CD4-positive, alpha-beta T cell (primary cell): ENCODE measurements around the gene ERGIC2. TPM values are rescaled to one million over a fixed set of nuclear protein-coding genes. Genes with fewer than 3 reads are reported as not detected.

ENCODE experiments used
- ATAC-seq: fragments of 200-7000 bp; cut with Tn5 transposase; one replicate; pipeline ENCODE4 v1.10.0; 2022; ENCODE audit warnings: mild to moderate bottlenecking; ENCODE audit not compliant: poor library complexity
- CTCF ChIA-PET: fragments of 350-600 bp; sonication (Branson Sonifier 250); formaldehyde crosslinking; loops from one replicate; lab custom pipeline; 2021; ENCODE audit warnings: antibody characterized with exemption, inconsistent platforms; lab: Charles Lee
- POLR2A ChIA-PET: fragments of 350-600 bp; sonication (Branson Sonifier 250); formaldehyde crosslinking; loops from one replicate; lab custom pipeline; 2021; ENCODE audit warnings: antibody characterized with exemption, inconsistent platforms; lab: Charles Lee
- DNase-seq, 14 experiments: peaks; one replicate each; pipeline ENCODE4 v3.0.0-alpha.2; 2013 to 2020; ENCODE audit warnings: mixed read lengths in 2 of 14
- H3K27ac ChIP-seq, 2 donors: one replicate each; pipeline versions ENCODE4 v1.5.1 to v1.7.0; 2013; ENCODE audit warnings: low read length in 2 of 2, low read depth in 1 of 2, mild to moderate bottlenecking in 1 of 2
- H3K27me3 ChIP-seq, 2 experiments: 1 replicate in 1 of 2; 2 replicates in 1 of 2; pipeline versions ENCODE4 v1.6.1 to v1.7.0; 2013; ENCODE audit warnings: low read length in 2 of 2, control low read depth in 1 of 2, mild to moderate bottlenecking in 1 of 2, moderate library complexity in 1 of 2; ENCODE audit not compliant: insufficient read depth in 2 of 2, control insufficient read depth in 1 of 2
- H3K36me3 ChIP-seq: one replicate; pipeline ENCODE4 v1.6.1; 2013; ENCODE audit warnings: low read length, control low read depth; ENCODE audit not compliant: insufficient read depth
- H3K4me1 ChIP-seq: one replicate; pipeline ENCODE4 v1.6.1; 2013; ENCODE audit warnings: low read length, control low read depth; ENCODE audit not compliant: insufficient read depth
- H3K4me3 ChIP-seq: one replicate; pipeline ENCODE4 v1.5.1; 2013; ENCODE audit warnings: mild to moderate bottlenecking, low read length, moderate library complexity
- H3K9me3 ChIP-seq, 2 experiments: 1 replicate in 1 of 2; 2 replicates in 1 of 2; pipeline versions ENCODE4 v1.6.1 to v1.7.0; 2013; ENCODE audit warnings: low read length in 2 of 2, mild to moderate bottlenecking in 2 of 2, control low read depth in 1 of 2, moderate library complexity in 1 of 2; ENCODE audit not compliant: control insufficient read depth in 1 of 2, insufficient read depth in 1 of 2
- H3K27ac Mint-ChIP-seq: one replicate; pipeline ENCODE4 v1.8.0; 2020; ENCODE audit warnings: mixed read lengths
- H3K27me3 Mint-ChIP-seq: one replicate; pipeline ENCODE4 v1.8.0; 2021; ENCODE audit warnings: mixed read lengths
- H3K36me3 Mint-ChIP-seq: one replicate; pipeline ENCODE4 v1.8.0; 2021; ENCODE audit warnings: low read depth, mixed read lengths
- H3K4me1 Mint-ChIP-seq: one replicate; pipeline ENCODE4 v1.8.0; 2021; ENCODE audit warnings: low read depth, mixed read lengths
- H3K4me3 Mint-ChIP-seq: one replicate; pipeline ENCODE4 v1.8.0; 2020; ENCODE audit warnings: mild to moderate bottlenecking, mixed read lengths
- H3K9me3 Mint-ChIP-seq: one replicate; pipeline ENCODE4 v1.8.0; 2020; ENCODE audit warnings: mixed read lengths
- CTCF ChIP-seq: fragments of 200-600 bp; IDR thresholded peaks from one replicate; pipeline ENCODE4 v1.8.0; 2022; ENCODE audit warnings: antibody characterized with exemption, mild to moderate bottlenecking
- intact Hi-C, 2 experiments: fragments of 100-400 bp; cut with DNase I in 1 of 2; cut with micrococcal nuclease in 1 of 2; formaldehyde crosslinking; loops; one replicate each; pipeline versions ENCODE4 v1.15.1 to v1.9.0; 2023 to 2025; cut with DNase I, micrococcal nuclease
- total RNA-seq, 174 experiments: library from RNA in 2 of 174; stranded (reverse) in 2 of 174; gene quantifications; one replicate each; pipeline ENCODE4 v1.2.3 and lab custom pipeline; 2021 to 2026

The ERGIC2 gene
- total RNA-seq, 2 experiments from 2014 or later: 29.4 to 32.1 TPM

- H3K4me1 ChIP-seq: no peaks in the 10 kb centered on the region
- intact Hi-C loops: loop anchor here in 1 of 2 experiments (1.0 to 2.0 kb wide), 2 partner anchors 119 to 1498 kb away; no protein-coding TSS in a partner anchor
- TF ChIP-seq CTCF: peak; percentile 54
- Mint-ChIP-seq H3K4me1 (no peaks in the 10 kb centered on the region), H3K4me3 (no peak overlapping the region), H3K9me3 (no peaks in the 10 kb centered on the region), H3K27ac (no peak overlapping the region), H3K36me3 (no peaks in the 10 kb centered on the region), H3K27me3 (no peaks in the 10 kb centered on the region)
- ATAC-seq: no peak
- no peak overlapping the region for H3K4me3 ChIP-seq
- CTCF ChIA-PET: no interaction called here
- peak in 3 of 14 experiments; percentile 7 to 14 (median 11) for DNase-seq
- POLR2A ChIA-PET: interaction anchor here (1.2 kb wide), 1 partner anchor 8 kb away, joined by 3 read pairs; no protein-coding TSS in a partner anchor
- H3K9me3 ChIP-seq: no peaks in the 10 kb centered on the region
- no peak overlapping the region for H3K27ac ChIP-seq
- peaks cover 3% of the 10 kb centered on the region for H3K36me3 ChIP-seq
- H3K27me3 ChIP-seq: no peaks in the 10 kb centered on the region
Observed at GRCh38 chr12:29309320-29309902, 71.6 kb downstream of the ERGIC2 start.

- H3K4me3 Mint-ChIP-seq: no peak overlapping the region
- H3K27ac Mint-ChIP-seq: no peak overlapping the region
- ATAC-seq (no peak), DNase-seq (no peak)
- no peaks in the 10 kb centered on the region for H3K36me3 Mint-ChIP-seq
- ChIA-PET POLR2A (no interaction called here), CTCF (no interaction called here)
- no peaks in the 10 kb centered on the region for H3K9me3 Mint-ChIP-seq
- H3K27ac ChIP-seq: no peak overlapping the region
- H3K27me3 Mint-ChIP-seq: no peaks in the 10 kb centered on the region
- no peaks in the 10 kb centered on the region for H3K4me1 ChIP-seq
- no peaks in the 10 kb centered on the region for H3K27me3 ChIP-seq
- no peaks in the 10 kb centered on the region for H3K9me3 ChIP-seq
- no peak for TF ChIP-seq CTCF
- intact Hi-C loops: no loop called here
- no peaks in the 10 kb centered on the region for H3K36me3 ChIP-seq
- H3K4me1 Mint-ChIP-seq: no peaks in the 10 kb centered on the region
- H3K4me3 ChIP-seq: no peak overlapping the region
Observed at GRCh38 chr12:29306682-29307081, 74.3 kb downstream of the ERGIC2 start.

- no peak overlapping the region for H3K27ac ChIP-seq
- H3K36me3 ChIP-seq: no peaks in the 10 kb centered on the region
- Mint-ChIP-seq H3K9me3 (no peaks in the 10 kb centered on the region), H3K4me3 (no peak overlapping the region), H3K36me3 (no peaks in the 10 kb centered on the region), H3K4me1 (no peaks in the 10 kb centered on the region), H3K27ac (no peak overlapping the region), H3K27me3 (no peaks in the 10 kb centered on the region)
- H3K27me3 ChIP-seq: no peaks in the 10 kb centered on the region
- intact Hi-C loops: no loop called here
- H3K4me3 ChIP-seq: no peak overlapping the region
- TF ChIP-seq CTCF: no peak
- DNase-seq (no peak), ATAC-seq (no peak)
- H3K4me1 ChIP-seq: no peaks in the 10 kb centered on the region
- POLR2A ChIA-PET: no interaction called here
- CTCF ChIA-PET: no interaction called here
- no peaks in the 10 kb centered on the region for H3K9me3 ChIP-seq
Observed at GRCh38 chr12:29306266-29306665, 74.7 kb downstream of the ERGIC2 start.
